ENCODE measurements around the gene GEMIN8.

Gene GEMIN8

DNA sequence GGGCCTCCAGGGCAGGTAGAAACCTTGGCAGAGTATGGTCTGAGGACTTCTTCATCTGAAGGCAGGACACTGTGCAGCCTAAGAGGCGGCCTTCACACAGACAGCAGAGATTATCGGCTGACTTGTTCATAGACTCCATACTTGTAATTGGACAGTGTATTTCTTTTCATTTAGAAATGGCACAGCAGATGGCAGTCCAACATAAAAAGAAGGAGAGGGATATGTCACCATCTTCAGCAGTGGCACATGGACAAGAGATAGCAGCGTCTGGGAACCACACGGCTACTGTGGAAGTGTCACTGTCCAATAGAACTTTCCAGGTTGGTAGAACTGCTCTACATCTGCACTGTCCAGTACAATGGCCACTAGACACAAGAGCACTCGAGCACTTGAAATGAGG is 21.7 kb upstream of the GEMIN8 start:
- Histone ChIP-seq H3K27me3 (ENCODE audit: control insufficient read depth in 1 of 2, insufficient read depth in 1 of 2, low read length in 2 of 2) (peaks cover 0 to 26% of the 10 kb centered on the region in 2 experiments), H3K23ac (ENCODE audit: low read length in 2 of 2) (no peak overlapping the region), H2AK5ac (ENCODE audit: low read length, severe bottlenecking) (no peak overlapping the region), H3K4me1 (ENCODE audit: control insufficient read depth, insufficient read depth, low read depth, low read length) (no peaks in the 10 kb centered on the region), H3K9ac (ENCODE audit: low read length) (no peak overlapping the region), H3K18ac (ENCODE audit: low read depth in 1 of 2, low read length in 2 of 2) (no peak overlapping the region), H3K4me3 (ENCODE audit: insufficient read depth in 1 of 2, low read depth in 1 of 2, low read length in 2 of 2) (no peak overlapping the region), H3K79me1 (replicated peaks; ENCODE audit: low read length, poor library complexity, severe bottlenecking) (no peaks in the 10 kb centered on the region), H3K9me3 (ENCODE audit: control insufficient read depth, low read length) (peaks cover 5% of the 10 kb centered on the region), H3K4me2 (ENCODE audit: low read length, poor library complexity, severe bottlenecking) (no peak overlapping the region), H3K36me3 (ENCODE audit: control insufficient read depth in 1 of 2, insufficient read depth in 2 of 2, low read depth in 1 of 2, low read length in 2 of 2) (no peaks in the 10 kb centered on the region), H3K14ac (ENCODE audit: low read length in 2 of 2) (no peak overlapping the region), H2AFZ (ENCODE audit: low read depth, low read length) (no peak overlapping the region), H2BK120ac (ENCODE audit: low read depth, low read length) (no peak overlapping the region), H4K8ac (ENCODE audit: low read length) (no peak overlapping the region), H2BK12ac (ENCODE audit: low read length in 2 of 2) (no peak overlapping the region), H3K27ac (ENCODE audit: low read length, poor library complexity, severe bottlenecking) (no peak overlapping the region), H2BK15ac (ENCODE audit: low read depth, poor library complexity, severe bottlenecking) (no peak overlapping the region), H2BK5ac (ENCODE audit: low read depth, low read length, poor library complexity, severe bottlenecking) (no peak overlapping the region), H4K91ac (ENCODE audit: low read length) (no peak overlapping the region), H3K4ac (ENCODE audit: low read depth in 1 of 2, low read length in 2 of 2) (no peak overlapping the region)
- DNase-seq: peak; percentile 21
- 88% methylated on average over 4 of the region's 5 CpGs for WGBS

DNA sequence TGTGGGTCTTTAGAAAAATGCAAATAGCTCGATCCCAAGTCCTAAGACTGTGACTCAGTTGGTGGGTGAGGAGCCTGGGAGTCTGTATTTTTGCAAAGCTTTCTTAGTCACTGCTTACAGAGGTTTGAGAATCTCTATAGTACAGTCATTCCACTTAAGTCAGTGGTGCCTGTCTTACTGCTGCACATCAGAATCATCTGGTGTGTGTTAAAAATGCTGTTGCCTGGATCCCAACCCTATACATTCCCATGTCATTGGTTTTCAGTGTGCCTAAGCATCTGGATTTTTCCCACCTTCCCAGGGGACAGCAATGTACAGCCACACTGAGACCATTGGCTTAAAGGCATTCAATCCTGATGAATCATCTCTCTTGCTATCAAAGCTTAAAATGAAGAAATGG is 21.0 kb upstream of the GEMIN8 start:
- Histone ChIP-seq H3K18ac (ENCODE audit: low read depth in 1 of 2, low read length in 2 of 2) (no peak overlapping the region), H2BK120ac (ENCODE audit: low read depth, low read length) (no peak overlapping the region)

DNA sequence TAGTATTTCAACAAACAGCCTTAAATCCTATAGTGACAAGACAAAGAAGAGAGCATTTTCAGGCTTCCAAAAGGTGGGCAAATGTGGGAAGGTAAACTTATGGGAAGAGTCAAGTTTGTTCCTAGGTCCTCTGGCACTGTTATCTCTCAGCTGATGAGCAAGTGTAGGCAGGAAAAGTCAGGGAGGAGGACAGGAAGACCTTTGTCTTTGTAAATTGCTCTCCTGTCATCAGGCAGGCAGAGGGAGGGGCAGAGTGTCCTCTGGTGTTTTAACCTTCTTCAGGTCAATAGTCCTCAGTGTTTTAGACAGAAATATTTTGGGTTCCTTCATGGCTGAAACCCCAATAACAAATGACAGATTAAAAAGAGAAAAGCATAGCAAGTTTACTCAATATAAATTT is 13.5 kb upstream of the GEMIN8 start:
- Histone ChIP-seq H3K79me1 (replicated peaks; ENCODE audit: low read length, poor library complexity, severe bottlenecking) (no peaks in the 10 kb centered on the region), H3K18ac (ENCODE audit: low read depth in 1 of 2, low read length in 2 of 2) (no peak overlapping the region), H2AFZ (ENCODE audit: low read depth, low read length) (no peak overlapping the region), H4K91ac (ENCODE audit: low read length) (no peak overlapping the region), H3K27me3 (ENCODE audit: control insufficient read depth in 1 of 2, insufficient read depth in 1 of 2, low read length in 2 of 2) (peaks cover 0 to 33% of the 10 kb centered on the region in 2 experiments), H3K36me3 (ENCODE audit: control insufficient read depth in 1 of 2, insufficient read depth in 2 of 2, low read depth in 1 of 2, low read length in 2 of 2) (no peaks in the 10 kb centered on the region), H3K9ac (ENCODE audit: low read length) (no peak overlapping the region), H2BK5ac (ENCODE audit: low read depth, low read length, poor library complexity, severe bottlenecking) (no peak overlapping the region), H3K4me3 (ENCODE audit: insufficient read depth in 1 of 2, low read depth in 1 of 2, low read length in 2 of 2) (no peak overlapping the region), H3K4me2 (ENCODE audit: low read length, poor library complexity, severe bottlenecking) (no peak overlapping the region), H2BK120ac (ENCODE audit: low read depth, low read length) (no peak overlapping the region), H2BK15ac (ENCODE audit: low read depth, poor library complexity, severe bottlenecking) (no peak overlapping the region), H3K14ac (ENCODE audit: low read length in 2 of 2) (no peak overlapping the region), H3K27ac (ENCODE audit: low read length, poor library complexity, severe bottlenecking) (no peak overlapping the region), H3K4me1 (ENCODE audit: control insufficient read depth, insufficient read depth, low read depth, low read length) (no peaks in the 10 kb centered on the region), H3K23ac (ENCODE audit: low read length in 2 of 2) (no peak overlapping the region), H3K9me3 (ENCODE audit: control insufficient read depth, low read length) (no peaks in the 10 kb centered on the region), H2AK5ac (ENCODE audit: low read length, severe bottlenecking) (no peak overlapping the region), H3K4ac (ENCODE audit: low read depth in 1 of 2, low read length in 2 of 2) (no peak overlapping the region), H2BK12ac (ENCODE audit: low read length in 2 of 2) (no peak overlapping the region), H4K8ac (ENCODE audit: low read length) (no peak overlapping the region)
- no peak for DNase-seq

More for the DNA sequence above, 21.0 kb upstream of the GEMIN8 start:
- no peak overlapping the region for H4K91ac ChIP-seq (ENCODE audit: low read length)
- H2BK5ac ChIP-seq (ENCODE audit: low read depth, low read length, poor library complexity, severe bottlenecking): no peak overlapping the region
- H2BK12ac ChIP-seq (ENCODE audit: low read length in 2 of 2): no peak overlapping the region
- H3K9me3 ChIP-seq (ENCODE audit: control insufficient read depth, low read length): peaks cover 5% of the 10 kb centered on the region
- WGBS: 36% methylated on average over 1 of the region's 1 CpG
- H3K4me3 ChIP-seq (ENCODE audit: insufficient read depth in 1 of 2, low read depth in 1 of 2, low read length in 2 of 2): no peak overlapping the region
- peaks cover 0 to 22% of the 10 kb centered on the region in 2 experiments for H3K27me3 ChIP-seq (ENCODE audit: control insufficient read depth in 1 of 2, insufficient read depth in 1 of 2, low read length in 2 of 2)
- no peak overlapping the region for H2BK15ac ChIP-seq (ENCODE audit: low read depth, poor library complexity, severe bottlenecking)
- H3K4me1 ChIP-seq (ENCODE audit: control insufficient read depth, insufficient read depth, low read depth, low read length): no peaks in the 10 kb centered on the region
- no peak overlapping the region for H2AFZ ChIP-seq (ENCODE audit: low read depth, low read length)
- no peak overlapping the region for H3K14ac ChIP-seq (ENCODE audit: low read length in 2 of 2)
- H3K9ac ChIP-seq (ENCODE audit: low read length): peak overlapping the region; percentile 54
- H3K27ac ChIP-seq (ENCODE audit: low read length, poor library complexity, severe bottlenecking): no peak overlapping the region
- H2AK5ac ChIP-seq (ENCODE audit: low read length, severe bottlenecking): no peak overlapping the region
- H3K36me3 ChIP-seq (ENCODE audit: control insufficient read depth in 1 of 2, insufficient read depth in 2 of 2, low read depth in 1 of 2, low read length in 2 of 2): no peaks in the 10 kb centered on the region
- H3K4ac ChIP-seq (ENCODE audit: low read depth in 1 of 2, low read length in 2 of 2): no peak overlapping the region
- no peak overlapping the region for H3K23ac ChIP-seq (ENCODE audit: low read length in 2 of 2)
- no peak overlapping the region for H3K4me2 ChIP-seq (ENCODE audit: low read length, poor library complexity, severe bottlenecking)
- no peaks in the 10 kb centered on the region for H3K79me1 ChIP-seq (replicated peaks; ENCODE audit: low read length, poor library complexity, severe bottlenecking)
- no peak overlapping the region for H4K8ac ChIP-seq (ENCODE audit: low read length)
- peak; percentile 27 for DNase-seq

DNA sequence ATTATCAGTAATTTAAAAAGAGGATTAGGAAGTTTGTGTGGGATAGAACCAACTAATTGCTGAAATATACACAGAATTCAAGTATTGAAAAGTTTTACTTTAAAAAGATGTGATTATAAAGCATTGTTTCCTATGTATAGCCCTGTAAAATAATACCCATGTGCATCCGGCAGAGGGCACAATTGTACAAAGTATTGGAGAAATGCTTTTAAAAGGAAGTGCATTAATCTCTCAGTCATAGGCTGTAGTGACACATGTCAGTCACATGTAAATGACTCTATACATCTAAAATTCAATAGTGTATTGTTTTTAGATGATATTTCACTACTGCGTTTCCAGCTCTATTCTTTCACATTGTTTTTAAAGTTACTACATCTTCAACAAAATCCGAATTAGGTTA is 9.7 kb upstream of the GEMIN8 start:
- Histone ChIP-seq H2BK12ac (ENCODE audit: low read length in 2 of 2) (no peak overlapping the region), H3K18ac (ENCODE audit: low read depth in 1 of 2, low read length in 2 of 2) (no peak overlapping the region), H3K9me3 (ENCODE audit: control insufficient read depth, low read length) (no peaks in the 10 kb centered on the region), H4K8ac (ENCODE audit: low read length) (no peak overlapping the region), H3K4me3 (ENCODE audit: insufficient read depth in 1 of 2, low read depth in 1 of 2, low read length in 2 of 2) (no peak overlapping the region), H2AFZ (ENCODE audit: low read depth, low read length) (no peak overlapping the region), H3K4me1 (ENCODE audit: control insufficient read depth, insufficient read depth, low read depth, low read length) (no peaks in the 10 kb centered on the region), H2BK15ac (ENCODE audit: low read depth, poor library complexity, severe bottlenecking) (no peak overlapping the region), H3K4ac (ENCODE audit: low read depth in 1 of 2, low read length in 2 of 2) (no peak overlapping the region), H3K79me1 (replicated peaks; ENCODE audit: low read length, poor library complexity, severe bottlenecking) (no peaks in the 10 kb centered on the region), H3K23ac (ENCODE audit: low read length in 2 of 2) (no peak overlapping the region), H3K9ac (ENCODE audit: low read length) (no peak overlapping the region), H3K27ac (ENCODE audit: low read length, poor library complexity, severe bottlenecking) (no peak overlapping the region), H2AK5ac (ENCODE audit: low read length, severe bottlenecking) (no peak overlapping the region), H2BK120ac (ENCODE audit: low read depth, low read length) (no peak overlapping the region), H3K14ac (ENCODE audit: low read length in 2 of 2) (no peak overlapping the region), H2BK5ac (ENCODE audit: low read depth, low read length, poor library complexity, severe bottlenecking) (no peak overlapping the region), H3K4me2 (ENCODE audit: low read length, poor library complexity, severe bottlenecking) (no peak overlapping the region), H4K91ac (ENCODE audit: low read length) (no peak overlapping the region), H3K36me3 (ENCODE audit: control insufficient read depth in 1 of 2, insufficient read depth in 2 of 2, low read depth in 1 of 2, low read length in 2 of 2) (no peaks in the 10 kb centered on the region), H3K27me3 (ENCODE audit: control insufficient read depth in 1 of 2, insufficient read depth in 1 of 2, low read length in 2 of 2) (peaks cover 0 to 37% of the 10 kb centered on the region in 2 experiments)
- peak; percentile 29 for DNase-seq
- no CpG with 5 or more reads among the region's 3 CpGs for WGBS
